Tibial nerve (tissue), 4 donors: Measurements from ENCODE around the gene CCDC121. TPM values are rescaled to one million over a fixed set of nuclear protein-coding genes. Genes with fewer than 3 reads are reported as not detected.

Experiments used
- DNase-seq, 2 donors: peaks; one replicate each; pipeline ENCODE4 v3.0.0-alpha.2; 2019; ENCODE audit warnings: low spot score in 2 of 2
- H3K27ac ChIP-seq, 4 donors: fragments of 200-600 bp; sonication (generic) in 3 of 4; one replicate each; pipeline ENCODE4 v1.5.1; 2017 to 2019; ENCODE audit warnings: mild to moderate bottlenecking in 1 of 4
- H3K27me3 ChIP-seq, 2 donors: fragments of 200-600 bp; sonication (generic) in 1 of 2; one replicate each; pipeline versions ENCODE4 v1.5.1 to v1.6.0; 2017 to 2019
- H3K36me3 ChIP-seq, 3 donors: fragments of 200-600 bp; sonication (generic); one replicate each; pipeline ENCODE4 v1.5.1; 2018 to 2019
- H3K4me1 ChIP-seq, 4 donors: fragments of 200-600 bp; sonication (generic) in 3 of 4; one replicate each; pipeline ENCODE4 v1.5.1; 2017 to 2019
- H3K4me3 ChIP-seq, 4 donors: fragments of 200-600 bp; sonication (generic) in 3 of 4; one replicate each; pipeline ENCODE4 v1.5.1; 2017 to 2019; ENCODE audit warnings: mild to moderate bottlenecking in 1 of 4, moderate library complexity in 1 of 4
- H3K9me3 ChIP-seq, 4 donors: fragments of 200-600 bp; sonication (generic) in 3 of 4; one replicate each; pipeline ENCODE4 v1.5.1; 2017 to 2019
- EP300 ChIP-seq, 2 donors: sonication (generic); formaldehyde crosslinking; IDR thresholded peaks; one replicate each; pipeline ENCODE4 v1.6.1; 2017; ENCODE audit warnings: antibody characterized with exemption in 2 of 2, mild to moderate bottlenecking in 1 of 2
- POLR2A ChIP-seq, 2 donors: fragments of 450-650 bp; IDR thresholded peaks; one replicate each; pipeline ENCODE4 v1.6.1; 2017; ENCODE audit warnings: antibody characterized with exemption in 2 of 2, mild to moderate bottlenecking in 2 of 2, moderate library complexity in 2 of 2
- WGBS, 2 donors: methylation state at CpG; one replicate each; pipeline ENCODE4 v1.1.5; 2018; 5-methylcytosine and 5-hydroxymethylcytosine counted together
- total RNA-seq, 4 donors: library from RNA; depleted of rRNA; stranded (reverse); fragments of >200 nt; gene quantifications; one replicate each; pipeline ENCODE4 v1.1.0, GENCODE V29; 2016
- TF ChIP-seq, protein P1 (sequence below), 5 experiments: fragments of 200-600 bp in 3 of 5; fragments of 450-650 bp in 2 of 5; sonication (generic) in 3 of 5; IDR thresholded peaks; one replicate each; pipeline ENCODE4 v1.5.1; 2016 to 2019; ENCODE audit warnings: antibody characterized with exemption in 5 of 5, mild to moderate bottlenecking in 3 of 5, moderate library complexity in 2 of 5

CCDC121 gene
- total RNA-seq, 4 donors from 2014 or later, result 3.8 to 7.2 (median 4.7) TPM

DNA sequence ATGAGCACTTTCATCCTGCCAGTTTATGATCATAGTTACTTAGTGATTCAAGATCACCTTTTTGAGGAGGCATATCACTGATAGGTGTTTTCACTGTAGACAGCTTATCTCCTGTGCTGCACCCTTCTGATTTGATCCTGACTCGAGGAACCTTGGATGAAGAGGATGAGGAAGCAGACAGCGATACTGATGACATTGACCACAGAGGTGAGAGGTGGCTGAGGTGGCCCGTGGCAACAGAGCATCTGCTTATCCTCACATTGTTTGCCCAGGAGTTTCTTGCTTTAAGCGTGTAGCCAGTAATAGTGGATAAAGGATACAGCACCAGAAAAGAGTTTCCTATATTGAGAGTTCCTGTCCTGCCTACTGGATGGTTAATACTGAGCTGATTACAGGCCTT lies 18.9 kb upstream of the CCDC121 start:
- 89 to 91% methylated on average over 4 of the region's 4 CpGs for WGBS, 2 donors
- H3K4me3 ChIP-seq, result no peak overlapping the region
- no peak for DNase-seq
- H3K27ac ChIP-seq, result no peak overlapping the region
- peaks cover 0 to 97% (median 19%) of the 10 kb centered on the region in 3 donors for H3K36me3 ChIP-seq
- TF ChIP-seq EP300 (IDR thresholded peaks at IDR 0.05) (no peak), POLR2A (IDR thresholded peaks at IDR 0.05) (no peak)
- TF ChIP-seq, protein P1, sequence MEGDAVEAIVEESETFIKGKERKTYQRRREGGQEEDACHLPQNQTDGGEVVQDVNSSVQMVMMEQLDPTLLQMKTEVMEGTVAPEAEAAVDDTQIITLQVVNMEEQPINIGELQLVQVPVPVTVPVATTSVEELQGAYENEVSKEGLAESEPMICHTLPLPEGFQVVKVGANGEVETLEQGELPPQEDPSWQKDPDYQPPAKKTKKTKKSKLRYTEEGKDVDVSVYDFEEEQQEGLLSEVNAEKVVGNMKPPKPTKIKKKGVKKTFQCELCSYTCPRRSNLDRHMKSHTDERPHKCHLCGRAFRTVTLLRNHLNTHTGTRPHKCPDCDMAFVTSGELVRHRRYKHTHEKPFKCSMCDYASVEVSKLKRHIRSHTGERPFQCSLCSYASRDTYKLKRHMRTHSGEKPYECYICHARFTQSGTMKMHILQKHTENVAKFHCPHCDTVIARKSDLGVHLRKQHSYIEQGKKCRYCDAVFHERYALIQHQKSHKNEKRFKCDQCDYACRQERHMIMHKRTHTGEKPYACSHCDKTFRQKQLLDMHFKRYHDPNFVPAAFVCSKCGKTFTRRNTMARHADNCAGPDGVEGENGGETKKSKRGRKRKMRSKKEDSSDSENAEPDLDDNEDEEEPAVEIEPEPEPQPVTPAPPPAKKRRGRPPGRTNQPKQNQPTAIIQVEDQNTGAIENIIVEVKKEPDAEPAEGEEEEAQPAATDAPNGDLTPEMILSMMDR (IDR thresholded peaks at IDR 0.05), result no peak
- no peaks in the 10 kb centered on the region for H3K4me1 ChIP-seq
- no peaks in the 10 kb centered on the region for H3K27me3 ChIP-seq
- no peaks in the 10 kb centered on the region for H3K9me3 ChIP-seq

- TF ChIP-seq, protein P1 (IDR thresholded peaks at IDR 0.05), result no peak
- TF ChIP-seq POLR2A (IDR thresholded peaks at IDR 0.05), result no peak
- no peak for TF ChIP-seq EP300 (IDR thresholded peaks at IDR 0.05)
- H3K36me3 ChIP-seq, result peaks cover 0 to 97% (median 14%) of the 10 kb centered on the region in 3 donors
Measured at GRCh38 chr2:27647289-27647688, 18.5 kb upstream of the CCDC121 start.

GRCh38 chr2:27645197-27645596 lies 16.4 kb upstream of the CCDC121 start:
- no peaks in the 10 kb centered on the region for H3K4me1 ChIP-seq
- TF ChIP-seq POLR2A (IDR thresholded peaks at IDR 0.05) (no peak), EP300 (IDR thresholded peaks at IDR 0.05) (no peak)
- TF ChIP-seq, protein P1 (IDR thresholded peaks at IDR 0.05), result no peak
- H3K27ac ChIP-seq, result no peak overlapping the region
- no peaks in the 10 kb centered on the region for H3K9me3 ChIP-seq
- H3K27me3 ChIP-seq, result no peaks in the 10 kb centered on the region
- no peak for DNase-seq
- H3K4me3 ChIP-seq, result no peak overlapping the region
- H3K36me3 ChIP-seq, result peaks cover 0 to 97% (median 14%) of the 10 kb centered on the region in 3 donors

More at GRCh38 chr2:27647289-27647688, 18.5 kb upstream of the CCDC121 start:
- Histone ChIP-seq H3K9me3 (no peaks in the 10 kb centered on the region), H3K27me3 (no peaks in the 10 kb centered on the region), H3K4me3 (no peak overlapping the region), H3K27ac (no peak overlapping the region), H3K4me1 (no peaks in the 10 kb centered on the region)
- DNase-seq, result no peak

DNA sequence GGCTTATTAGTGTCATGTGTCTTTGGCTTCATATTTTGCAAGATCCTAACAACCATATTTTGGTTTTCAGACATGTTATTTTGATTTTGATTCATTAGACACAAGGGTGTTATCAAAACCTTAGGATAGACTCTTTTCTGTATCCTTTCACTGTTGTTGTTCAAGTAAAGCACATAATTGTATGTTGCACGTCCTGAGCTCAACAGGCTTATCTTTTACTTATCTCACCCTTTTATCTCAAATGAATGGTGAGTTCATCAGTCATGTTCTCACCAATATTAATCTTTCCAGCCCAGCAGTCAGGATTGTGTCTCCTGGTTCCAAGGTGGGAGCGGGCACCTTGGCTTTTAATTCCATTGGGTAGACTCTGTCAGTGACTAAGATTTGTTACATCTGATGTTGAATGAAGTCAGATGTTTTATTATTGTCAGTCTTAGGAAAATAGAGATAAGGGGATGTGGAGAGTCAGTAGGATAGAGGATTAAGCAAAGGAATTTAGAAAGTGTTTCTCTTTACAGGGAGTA lies 12.0 kb upstream of the CCDC121 start:
- peaks cover 0 to 97% (median 4%) of the 10 kb centered on the region in 3 donors for H3K36me3 ChIP-seq
- H3K4me1 ChIP-seq, result no peaks in the 10 kb centered on the region
- no peak for DNase-seq
- H3K9me3 ChIP-seq, result no peaks in the 10 kb centered on the region
- H3K4me3 ChIP-seq, result no peak overlapping the region
- 88 to 92% methylated on average over 2 of the region's 2 CpGs for WGBS, 2 donors
- no peaks in the 10 kb centered on the region for H3K27me3 ChIP-seq
- H3K27ac ChIP-seq, result no peak overlapping the region
- TF ChIP-seq POLR2A (IDR thresholded peaks at IDR 0.05) (no peak), EP300 (IDR thresholded peaks at IDR 0.05) (no peak)
- TF ChIP-seq, protein P1 (IDR thresholded peaks at IDR 0.05), result no peak

GRCh38 chr2:27638709-27639108 lies 9.9 kb upstream of the CCDC121 start:
- WGBS, 2 donors, result 51 to 83% methylated on average over 3 of the region's 3 CpGs
- TF ChIP-seq, protein P1 (IDR thresholded peaks at IDR 0.05), result no peak
- no peak for TF ChIP-seq EP300 (IDR thresholded peaks at IDR 0.05)
- no peak for TF ChIP-seq POLR2A (IDR thresholded peaks at IDR 0.05)
- Histone ChIP-seq H3K4me3 (no peak overlapping the region), H3K36me3 (peaks cover 0 to 98% (median 4%) of the 10 kb centered on the region in 3 donors), H3K9me3 (no peaks in the 10 kb centered on the region), H3K27ac (no peak overlapping the region), H3K27me3 (no peaks in the 10 kb centered on the region), H3K4me1 (no peaks in the 10 kb centered on the region)
- no peak for DNase-seq
